ENCODE measurements around the gene VPS37B. TPM values are rescaled to one million over a fixed set of nuclear protein-coding genes. Genes with fewer than 3 reads are reported as not detected.

The VPS37B gene
- total and polyA plus RNA-seq, 10 of the 15 experiments (the other 5 are each of a cell fraction or from before 2014, with no cell fraction given) = 0.66 to 68.6 (median 39.6) TPM

- BruUV-seq (replicated peaks) = TSS peak; percentile 13
- H3K9ac ChIP-seq (ENCODE audit: control insufficient read depth, insufficient read depth, low read length) = no peak overlapping the region
- SMC1A ChIA-PET (ENCODE audit: uncharacterized antibody, unreplicated experiment) = interaction anchor here (0.8 to 7.6 kb wide), 16 partner anchors 9 to 341 kb away, joined by 3 to 64 read pairs (median 4); partner anchors contain the start of genes MPHOSPH9 and MTRFR
- CTCF ChIA-PET = interaction anchor here (0.6 to 12.3 kb wide), 9 partner anchors 9 to 98 kb away, joined by 3 to 107 read pairs (median 3); no protein-coding TSS in a partner anchor
- no peaks in the 10 kb centered on the region; the same call in 2 of the 3 replicates for H3K9me3 ChIP-seq (replicated peaks; ENCODE audit: control insufficient read depth, insufficient read depth, low read length)
- H3K4me2 ChIP-seq (ENCODE audit: control insufficient read depth, insufficient read depth) = peak overlapping the region; percentile 20; the same call in 1 of the 2 replicates
- H2AFZ ChIP-seq (ENCODE audit: control insufficient read depth, low read depth, low read length) = no peak overlapping the region
- H3K79me2 ChIP-seq (ENCODE audit: control insufficient read depth, insufficient read depth, low read length) = peaks cover 70% of the 10 kb centered on the region
- RAD21 ChIA-PET (ENCODE audit: unreplicated experiment) = interaction anchor here (1.1 to 2.0 kb wide), 6 partner anchors 9 to 54 kb away, joined by 3 to 15 read pairs (median 6); no protein-coding TSS in a partner anchor
- peak; percentile 49 for TF ChIP-seq ATF7 (IDR thresholded peaks at IDR 0.05; ENCODE audit: low read depth)
- no peak for TF ChIP-seq ASH2L (IDR thresholded peaks at IDR 0.05; ENCODE audit: borderline replicate concordance, low read depth)
- peak; percentile 65; the same call in 1 of the 2 replicates for TF ChIP-seq MTA2 (IDR thresholded peaks at IDR 0.05; ENCODE audit: low read depth)
- 0 out of 2 replicates have a peak, but pooled peaks have one; percentile 11 for TF ChIP-seq ZNF384 (IDR thresholded peaks at IDR 0.05; ENCODE audit: borderline replicate concordance, low read depth, low read length)
- no peak for TF ChIP-seq MXI1 (IDR thresholded peaks at IDR 0.05; ENCODE audit: low read depth, low read length)
- TF ChIP-seq SKIL (IDR thresholded peaks at IDR 0.05; ENCODE audit: low read depth, poor library complexity, severe bottlenecking) = no peak
- TF ChIP-seq RELB (IDR thresholded peaks at IDR 0.05; ENCODE audit: low read depth) = peak; percentile 46; the same call in 1 of the 2 replicates
- TF ChIP-seq BHLHE40 (IDR thresholded peaks at IDR 0.05; ENCODE audit: borderline replicate concordance in 1 of 2, low read depth in 2 of 2, low read length in 1 of 2) = peak in 1 of 2 experiments; percentile 29; a peak in 1 of 4 replicates
- 0 out of 2 replicates have a peak, but pooled peaks have one; percentile 49 for TF ChIP-seq IKZF1 (conservative IDR thresholded peaks at IDR 0.05)
- TF ChIP-seq IKZF2 (IDR thresholded peaks at IDR 0.05) = peak in 1 of 2 experiments; percentile 35; a peak in 2 of 4 replicates
- peak; percentile 20; the same call in 1 of the 2 replicates for TF ChIP-seq NBN (IDR thresholded peaks at IDR 0.05)
- no peaks in the 10 kb centered on the region; the same call in 1 of the 2 replicates for H4K20me1 ChIP-seq (ENCODE audit: control insufficient read depth, insufficient read depth)
- WGBS (ENCODE audit: insufficient coverage, insufficient replicate concordance, low lambda C conversion rate, missing lambda C conversion rate) = 76% methylated on average over 10 of the region's 10 CpGs
- H3K27me3 ChIP-seq (replicated peaks in 1 of 2; ENCODE audit: control insufficient read depth in 2 of 2, insufficient read depth in 2 of 2, low read length in 1 of 2) = no peaks in the 10 kb centered on the region
- in situ Hi-C loops (cut with MboI) (no loop called here), intact Hi-C loops (cut with micrococcal nuclease; ENCODE audit: unreplicated experiment) (loop anchor here (2.0 kb wide), 1 partner anchor 61 kb away; no protein-coding TSS in a partner anchor)
- DNase-seq (ENCODE audit: low read depth, low spot score) = no peak
- POLR2A ChIA-PET = interaction anchor here (0.5 to 4.5 kb wide), 9 partner anchors 8 to 541 kb away, joined by 3 to 25 read pairs (median 5); partner anchors contain the start of genes KNTC1 and RSRC2
- peaks cover 36% of the 10 kb centered on the region for H3K4me1 ChIP-seq (ENCODE audit: control insufficient read depth, insufficient read depth, low read length)
- H3K36me3 ChIP-seq (ENCODE audit: control insufficient read depth in 2 of 2, insufficient read depth in 2 of 2, low read length in 1 of 2) = no peaks in the 10 kb centered on the region
- H3K27ac ChIP-seq (ENCODE audit: control insufficient read depth, insufficient read depth) = no peak overlapping the region
- no peak for FAIRE-seq
- 0 out of 3 replicates have a peak, but pooled peaks have one; percentile 1 for ATAC-seq
- peak overlapping the region; percentile 26; the same call in 1 of the 2 replicates for H3K4me3 ChIP-seq
Measured at GRCh38 chr12:122891661-122892525, 4.0 kb downstream of the VPS37B start.

All from GM12878 (cell line).